IPS-15b (cell line): ENCODE data around the gene SAPCD2.

Experiments used
- H3K27me3 ChIP-seq: one replicate; pipeline ENCODE4 v1.6.1; 2013; ENCODE audit warnings: low read length; ENCODE audit not compliant: control insufficient read depth, insufficient read depth
- H3K36me3 ChIP-seq: one replicate; pipeline ENCODE4 v1.6.1; 2013; ENCODE audit warnings: low read length; ENCODE audit not compliant: control insufficient read depth, insufficient read depth
- H3K4me1 ChIP-seq: one replicate; pipeline ENCODE4 v1.6.1; 2013; ENCODE audit warnings: mild to moderate bottlenecking, low read length; ENCODE audit not compliant: control insufficient read depth, insufficient read depth
- H3K4me3 ChIP-seq: one replicate; pipeline ENCODE4 v1.5.1; 2013; ENCODE audit warnings: low read depth, low read length
- H3K9ac ChIP-seq: one replicate; pipeline ENCODE4 v1.6.1; 2013; ENCODE audit warnings: low read depth, mild to moderate bottlenecking, low read length
- H3K9me3 ChIP-seq: one replicate; pipeline ENCODE4 v1.6.1; 2013; ENCODE audit warnings: mild to moderate bottlenecking, low read length; ENCODE audit not compliant: control insufficient read depth, insufficient read depth

The SAPCD2 gene

GRCh38 chr9:137027369-137028262 lies 42.7 kb downstream of the SAPCD2 start, which contains the start of gene ABCA2:
Gene ABCA2 (minus strand): TSS chr9:137028237. CDS start chr9:137028140, 97 bp downstream.
- Histone ChIP-seq H3K9me3 (no peaks in the 10 kb centered on the region), H3K9ac (no peak within 1 kb of the TSS), H3K4me3 (peak within 1 kb of the TSS; percentile 58), H3K27me3 (peaks cover 22% of the 10 kb centered on the region), H3K4me1 (no peaks in the 10 kb centered on the region), H3K36me3 (no peaks in the 10 kb centered on the region)

- Histone ChIP-seq H3K9ac (no peak overlapping the region), H3K27me3 (peaks cover 22% of the 10 kb centered on the region), H3K36me3 (no peaks in the 10 kb centered on the region), H3K4me3 (no peak overlapping the region), H3K4me1 (no peaks in the 10 kb centered on the region), H3K9me3 (no peaks in the 10 kb centered on the region)
These were observed 43.5 kb downstream of the SAPCD2 start for GRCh38 chr9:137026828-137027227.

DNA sequence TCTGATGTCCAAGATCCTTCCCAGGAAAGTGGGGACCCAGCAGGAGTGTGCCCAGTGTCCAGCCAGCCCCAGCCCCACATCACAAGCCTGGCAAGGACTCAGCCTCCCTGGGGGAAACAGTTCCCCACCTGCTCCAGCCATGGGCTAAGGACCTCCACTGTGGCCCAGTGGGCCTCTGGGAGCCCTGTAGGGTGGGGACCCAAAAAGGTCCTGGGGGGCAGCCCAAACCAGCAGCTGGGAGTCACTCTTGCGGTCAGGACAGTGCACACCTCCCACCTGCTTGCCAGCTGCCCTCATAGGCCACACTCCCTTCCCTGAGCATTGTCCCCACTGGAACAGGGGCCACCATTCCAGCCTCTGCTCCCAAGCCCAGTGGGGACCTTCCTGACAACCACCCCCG lies 44.0 kb downstream of the SAPCD2 start:
- Histone ChIP-seq H3K9ac (no peak overlapping the region), H3K27me3 (peaks cover 22% of the 10 kb centered on the region), H3K36me3 (no peaks in the 10 kb centered on the region), H3K4me1 (no peaks in the 10 kb centered on the region), H3K9me3 (no peaks in the 10 kb centered on the region), H3K4me3 (no peak overlapping the region)

DNA sequence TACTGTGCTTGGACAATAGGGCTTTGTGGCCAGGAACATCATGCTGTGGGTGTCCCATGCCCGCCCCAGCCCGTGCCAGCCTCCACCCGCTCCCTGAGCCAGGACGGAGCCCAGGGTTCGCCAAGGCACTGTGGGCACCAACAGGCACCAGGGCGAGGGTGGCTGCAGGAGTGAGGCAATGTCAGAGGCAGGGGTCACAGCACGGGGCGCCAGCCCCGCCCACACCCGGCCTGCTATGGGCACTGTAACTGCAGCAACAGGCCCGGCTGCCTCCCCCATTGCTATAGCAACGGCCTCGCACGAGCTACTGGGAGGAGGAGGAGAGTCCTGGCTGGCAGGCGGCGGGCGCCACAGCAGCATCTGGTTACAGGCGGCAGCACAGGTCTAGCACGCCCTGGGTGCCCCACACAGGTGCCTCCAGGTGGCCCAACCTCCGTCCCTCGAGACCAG lies 44.8 kb downstream of the SAPCD2 start:
- Histone ChIP-seq H3K4me3 (no peak overlapping the region), H3K27me3 (peaks cover 22% of the 10 kb centered on the region), H3K9me3 (no peaks in the 10 kb centered on the region), H3K36me3 (no peaks in the 10 kb centered on the region), H3K9ac (no peak overlapping the region), H3K4me1 (no peaks in the 10 kb centered on the region)

DNA sequence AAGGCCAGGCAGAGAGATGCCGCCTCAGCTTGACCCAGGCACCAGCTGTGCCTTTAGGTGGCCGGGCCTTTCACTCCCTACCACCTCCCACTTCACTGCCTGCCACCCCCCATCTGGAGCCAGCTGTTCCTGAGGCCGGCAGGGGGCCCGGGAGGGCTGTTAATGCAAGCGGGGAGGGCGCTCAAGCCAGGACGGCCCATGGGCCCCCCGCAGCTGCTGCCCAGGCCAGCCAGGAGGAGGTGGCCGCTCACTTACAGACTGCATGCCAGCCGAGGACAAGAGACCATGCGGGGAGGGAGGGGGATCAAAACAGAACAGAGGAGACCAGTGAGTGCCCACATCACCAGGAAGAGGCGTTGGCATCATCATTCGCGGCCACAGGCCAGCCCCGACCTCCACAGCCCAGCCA lies 46.8 kb downstream of the SAPCD2 start:
- H3K36me3 ChIP-seq: no peaks in the 10 kb centered on the region
- no peak overlapping the region for H3K9ac ChIP-seq
- no peaks in the 10 kb centered on the region for H3K4me1 ChIP-seq
- peaks cover 17% of the 10 kb centered on the region for H3K27me3 ChIP-seq
- no peak overlapping the region for H3K4me3 ChIP-seq
- no peaks in the 10 kb centered on the region for H3K9me3 ChIP-seq

GRCh38 chr9:137023157-137023556 lies 47.2 kb downstream of the SAPCD2 start:
- Histone ChIP-seq H3K9me3 (no peaks in the 10 kb centered on the region), H3K4me3 (no peak overlapping the region), H3K27me3 (peaks cover 15% of the 10 kb centered on the region), H3K36me3 (no peaks in the 10 kb centered on the region), H3K4me1 (no peaks in the 10 kb centered on the region), H3K9ac (no peak overlapping the region)

GRCh38 chr9:137022662-137023008 lies 47.7 kb downstream of the SAPCD2 start:
- Histone ChIP-seq H3K36me3 (no peaks in the 10 kb centered on the region), H3K4me3 (no peak overlapping the region), H3K9me3 (no peaks in the 10 kb centered on the region), H3K27me3 (peaks cover 15% of the 10 kb centered on the region), H3K4me1 (no peaks in the 10 kb centered on the region), H3K9ac (no peak overlapping the region)

DNA sequence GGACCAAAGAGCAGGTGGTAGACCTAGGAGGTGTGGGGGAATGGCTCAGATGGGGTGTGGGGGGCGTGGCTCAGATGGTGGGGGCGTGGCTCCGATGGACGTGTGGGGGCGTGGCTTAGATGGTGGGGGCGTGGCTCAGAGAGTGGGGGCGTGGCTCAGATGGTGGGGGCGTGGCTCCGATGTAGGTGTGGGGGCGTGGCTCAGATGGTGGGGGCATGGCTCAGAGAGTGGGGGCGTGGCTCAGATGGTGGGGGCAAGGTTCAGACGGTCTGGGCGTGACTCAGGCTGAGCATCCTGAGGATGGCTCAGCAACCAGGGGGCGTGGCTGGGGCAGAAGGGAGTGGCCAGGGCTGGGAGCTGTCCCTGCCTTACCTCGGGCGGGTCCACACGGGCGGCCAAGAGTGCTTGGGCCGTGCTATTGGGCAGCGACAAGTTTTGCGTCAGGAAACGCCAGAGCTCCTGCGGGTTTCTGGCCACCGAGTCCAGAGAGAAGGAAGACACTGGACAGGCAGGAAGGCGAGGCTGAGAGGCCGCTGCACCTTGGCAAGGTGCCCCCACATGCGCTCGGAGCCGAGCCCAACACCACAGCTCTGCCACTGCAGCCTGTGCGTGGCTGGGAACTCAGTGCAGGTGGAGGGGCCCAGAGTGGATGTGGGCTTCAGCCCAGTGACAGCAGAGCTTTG lies 48.2 kb downstream of the SAPCD2 start:
- no peak overlapping the region for H3K4me3 ChIP-seq

GRCh38 chr9:137021568-137021978 lies 48.8 kb downstream of the SAPCD2 start:
- no peak overlapping the region for H3K4me3 ChIP-seq
- H3K9ac ChIP-seq: no peak overlapping the region
- H3K27me3 ChIP-seq: peaks cover 5% of the 10 kb centered on the region
- H3K36me3 ChIP-seq: no peaks in the 10 kb centered on the region
- no peaks in the 10 kb centered on the region for H3K4me1 ChIP-seq
- no peaks in the 10 kb centered on the region for H3K9me3 ChIP-seq

More for the DNA sequence above, 48.2 kb downstream of the SAPCD2 start:
- Histone ChIP-seq H3K9ac (no peak overlapping the region), H3K36me3 (no peaks in the 10 kb centered on the region), H3K9me3 (no peaks in the 10 kb centered on the region), H3K4me1 (no peaks in the 10 kb centered on the region), H3K27me3 (peaks cover 10% of the 10 kb centered on the region)

GRCh38 chr9:137020771-137021567 lies 49.4 kb downstream of the SAPCD2 start:
- no peaks in the 10 kb centered on the region for H3K36me3 ChIP-seq
- no peak overlapping the region for H3K4me3 ChIP-seq
- no peak overlapping the region for H3K9ac ChIP-seq
- peaks cover 1% of the 10 kb centered on the region for H3K27me3 ChIP-seq
- H3K4me1 ChIP-seq: no peaks in the 10 kb centered on the region
- no peaks in the 10 kb centered on the region for H3K9me3 ChIP-seq

DNA sequence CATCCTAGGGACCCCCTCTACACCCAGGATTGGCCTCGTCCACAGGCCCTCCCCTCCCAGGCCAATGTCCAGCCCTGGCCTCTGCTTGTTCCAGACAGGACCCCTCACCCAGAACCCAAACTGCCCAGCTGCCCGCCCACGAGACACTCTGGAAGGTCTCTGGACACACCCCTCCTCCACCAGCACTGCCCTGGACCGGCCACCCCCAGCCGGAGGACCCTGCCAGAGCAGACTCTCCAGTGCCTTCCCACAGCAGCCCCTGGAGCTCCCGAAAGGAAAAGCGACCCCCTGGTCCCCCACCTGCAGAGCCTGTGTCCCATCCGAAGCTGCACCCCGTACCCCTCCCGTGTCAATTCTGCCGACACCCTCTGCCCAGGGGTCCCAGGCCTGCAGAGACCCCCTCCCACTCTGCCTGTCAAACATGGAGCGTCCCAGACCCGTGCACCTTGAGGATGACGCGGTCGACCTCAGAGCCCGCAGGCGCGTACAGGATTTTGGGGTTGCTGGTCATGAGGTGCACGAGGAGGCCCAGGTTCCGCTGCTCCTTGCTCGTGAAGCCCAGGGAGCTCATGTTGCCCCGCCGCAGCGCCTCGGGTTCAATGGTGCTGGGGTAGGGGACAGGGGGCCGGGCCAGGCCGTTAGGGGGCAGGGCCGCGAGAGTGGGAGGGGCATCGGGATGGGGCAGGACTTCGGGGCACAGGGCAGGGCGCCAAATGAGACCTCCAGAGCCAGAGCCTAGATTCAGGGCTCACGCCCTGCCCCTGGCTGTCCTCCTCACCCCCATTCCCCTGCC lies 50.3 kb downstream of the SAPCD2 start:
- Histone ChIP-seq H3K4me1 (no peaks in the 10 kb centered on the region), H3K4me3 (no peak overlapping the region), H3K36me3 (no peaks in the 10 kb centered on the region), H3K9me3 (no peaks in the 10 kb centered on the region), H3K27me3 (no peaks in the 10 kb centered on the region), H3K9ac (no peak overlapping the region)
